Suprapubic skin (tissue), 3 donors: ENCODE results near the gene MILR1.

ENCODE experiments used
- CTCF ChIP-seq, 2 donors: fragments of 200-600 bp in 1 of 2; fragments of 450-650 bp in 1 of 2; sonication (generic) in 1 of 2; IDR thresholded peaks; one replicate each; pipeline ENCODE4 v1.5.1; 2016 to 2019; ENCODE audit warnings: antibody characterized with exemption in 2 of 2, mild to moderate bottlenecking in 1 of 2, moderate library complexity in 1 of 2
- POLR2A ChIP-seq, 2 donors: fragments of 450-650 bp; IDR thresholded peaks; one replicate each; pipeline ENCODE4 v1.6.1; 2017; ENCODE audit warnings: antibody characterized with exemption in 2 of 2, mild to moderate bottlenecking in 2 of 2, moderate library complexity in 2 of 2

DNA sequence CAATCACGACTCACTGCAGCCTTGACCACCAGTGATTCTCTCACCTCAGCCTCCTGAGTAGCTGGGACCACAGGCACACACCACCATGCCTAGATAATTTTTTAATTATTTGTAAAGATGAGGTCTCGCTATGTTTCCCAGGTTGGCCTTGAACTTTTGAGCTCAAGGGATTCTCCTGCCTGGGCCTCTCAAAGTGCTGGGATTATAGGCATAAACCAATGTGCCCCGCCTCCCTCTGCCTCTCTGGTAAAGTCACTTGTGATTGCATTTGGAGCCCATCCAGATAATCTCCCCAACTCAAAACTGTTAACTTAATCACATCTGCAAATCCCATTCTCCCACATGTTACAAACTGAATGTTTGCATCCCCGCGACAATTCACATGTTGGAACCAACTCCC is 46.4 kb upstream of the MILR1 start:
- TF ChIP-seq CTCF (IDR thresholded peaks at IDR 0.05) (no peak), POLR2A (IDR thresholded peaks at IDR 0.05) (no peak)
